A549 (cell line): ENCODE data around the gene SOX8. TPM values are rescaled to one million over a fixed set of nuclear protein-coding genes. Genes with fewer than 3 reads are reported as not detected.
A peak's percentile ranks its signal among the peaks of the same experiment; 100 is the strongest.

Experiments used
- ATAC-seq, 2 experiments: fragments of 200-7000 bp in 1 of 2; fragments of >200 bp in 1 of 2; cut with Nextera tagmentation in 1 of 2; cut with Tn5 transposase in 1 of 2; 3 replicates each; pipeline versions ENCODE4 v1.8.0 to v1.9.1; 2018 to 2020; ENCODE audit warnings: mild to moderate bottlenecking in 1 of 2, moderate library complexity in 1 of 2
- CTCF ChIA-PET: fragments of 300-600 bp; sonication (Branson Sonifier 250); formaldehyde crosslinking; extraction: SDS; loops from one replicate; lab custom pipeline; 2021; ENCODE audit warnings: antibody characterized with exemption, inconsistent platforms; lab: Yijun Ruan, JAX
- POLR2A ChIA-PET: fragments of 350-600 bp; formaldehyde crosslinking; extraction: SDS; loops from one replicate; lab custom pipeline; 2021; ENCODE audit warnings: antibody characterized with exemption, inconsistent platforms; lab: Yijun Ruan, JAX
- DNase-seq, 2 experiments: peaks; one replicate each; pipeline versions ENCODE4 v3.0.0 to v3.0.0-alpha.2; 2011 to 2016; ENCODE audit warnings: low read depth in 1 of 2, low spot score in 1 of 2
- FAIRE-seq: peaks from 2 replicates; lab custom pipeline; 2011; peaks lifted over from hg19 to GRCh38; lab: Jason Lieb, UNC
- H3K27ac ChIP-seq, 2 experiments: fragments of >200 bp; sonication (Bioruptor Twin); formaldehyde crosslinking; 3 replicates each; pipeline ENCODE4 v1.5.1; 2016 to 2017
- H3K4me1 ChIP-seq: fragments of >200 bp; sonication (Bioruptor Twin); formaldehyde crosslinking; 3 replicates; pipeline ENCODE4 v1.6.1; 2016
- H3K4me2 ChIP-seq: fragments of >200 bp; sonication (Bioruptor Twin); formaldehyde crosslinking; 3 replicates; pipeline ENCODE4 v1.6.1; 2016
- H3K4me3 ChIP-seq: fragments of >200 bp; sonication (Bioruptor Twin); formaldehyde crosslinking; 3 replicates; pipeline ENCODE4 v1.5.1; 2016
- H3K9me3 ChIP-seq: fragments of >200 bp; sonication (Bioruptor Twin); formaldehyde crosslinking; 3 replicates; pipeline ENCODE4 v1.6.1; 2016
- CBX8 ChIP-seq: fragments of 200-600 bp; sonication (generic); IDR thresholded peaks from 2 replicates; pipeline ENCODE4 v1.6.1; 2016
- CHD2 ChIP-seq: fragments of 150-350 bp; IDR thresholded peaks from 2 replicates; pipeline ENCODE4 v1.6.1; 2014; ENCODE audit warnings: low read length; ENCODE audit not compliant: partially characterized antibody
- GATA3 ChIP-seq: IDR thresholded peaks from 2 replicates; pipeline ENCODE4 v1.6.1; 2012; ENCODE audit warnings: borderline replicate concordance
- JUN ChIP-seq, 2 experiments: fragments of >200 bp; sonication (Bioruptor Twin); formaldehyde crosslinking; IDR thresholded peaks; 2 replicates in 1 of 2; 3 replicates in 1 of 2; pipeline ENCODE4 v1.6.1; 2016 to 2017
- MAZ ChIP-seq: fragments of 150-350 bp; IDR thresholded peaks from 2 replicates; pipeline ENCODE4 v1.6.1; 2014; ENCODE audit warnings: antibody characterized with exemption, low read depth, low read length, borderline replicate concordance
- MYC ChIP-seq: IDR thresholded peaks from 2 replicates; pipeline ENCODE4 v1.6.1; 2012; ENCODE audit warnings: mild to moderate bottlenecking, inconsistent platforms, low read length, improper control_type of control experiment, borderline replicate concordance
- NFE2L2 ChIP-seq: fragments of 150-350 bp; conservative IDR thresholded peaks from 2 replicates; pipeline ENCODE4 v1.6.1; 2014; ENCODE audit warnings: low read length
- POLR2A ChIP-seq: IDR thresholded peaks from 2 replicates; pipeline ENCODE4 v1.6.1; 2012; ENCODE audit warnings: mild to moderate bottlenecking, low read length
- POLR2AphosphoS2 ChIP-seq: conservative IDR thresholded peaks from 2 replicates; pipeline ENCODE4 v1.6.1; 2012; ENCODE audit warnings: low read length, improper control_type of control experiment, inconsistent platforms
- RFX5 ChIP-seq: fragments of 450-650 bp; IDR thresholded peaks from 2 replicates; pipeline ENCODE4 v1.7.1; 2014; ENCODE audit warnings: antibody characterized with exemption, mild to moderate bottlenecking, moderate library complexity
- RNF2 ChIP-seq: fragments of 200-600 bp; sonication (generic); IDR thresholded peaks from 2 replicates; pipeline ENCODE4 v1.6.1; 2016; ENCODE audit warnings: low read depth, mild to moderate bottlenecking, antibody characterized with exemption, moderate library complexity, borderline replicate concordance
- SREBF2 ChIP-seq: fragments of 450-650 bp; IDR thresholded peaks from 2 replicates; pipeline ENCODE4 v1.6.1; 2014; ENCODE audit warnings: mild to moderate bottlenecking, moderate library complexity
- TFCP2L1 ChIP-seq: fragments of 250-450 bp; sonication (Bioruptor Pico); IDR thresholded peaks from 2 replicates; pipeline ENCODE4 v1.5.0; 2021; ENCODE audit warnings: mild to moderate bottlenecking
- ZFP36 ChIP-seq: fragments of 450-650 bp; IDR thresholded peaks from 2 replicates; pipeline ENCODE4 v1.6.1; 2014; ENCODE audit warnings: borderline replicate concordance; ENCODE audit not compliant: partially characterized antibody
- ZNF302 ChIP-seq: fragments of 250-450 bp; sonication (Bioruptor Pico); IDR thresholded peaks from 2 replicates; pipeline ENCODE4 v1.9.0; 2021; ENCODE audit warnings: inconsistent platforms, mild to moderate bottlenecking, moderate library complexity
- WGBS: methylation state at CpG from one replicate; pipeline ENCODE4 v1.1.6; 2017; ENCODE audit errors: missing lambda C conversion rate; 5-methylcytosine and 5-hydroxymethylcytosine counted together
- polyA plus RNA-seq, 4 experiments: library from polyadenylated mRNA; depleted of rRNA in 3 of 4; stranded (reverse); fragments of >200 nt; fragmentation: RNase III in 1 of 4; extraction: RNeasy Plus Mini Kit Qiagen cat#74134 plus additional on column Dnase treatment in 1 of 4; gene quantifications; 2 replicates in 3 of 4; 3 replicates in 1 of 4; pipeline ENCODE4 v1.2.3, GENCODE V29; 2011 to 2017
- TF ChIP-seq, protein P1 (sequence below): fragments of 450-650 bp; IDR thresholded peaks from 2 replicates; pipeline ENCODE4 v1.6.1; 2014; ENCODE audit warnings: antibody characterized with exemption
- TF ChIP-seq, protein P2 (sequence below): fragments of >200 bp; sonication (Bioruptor Twin); formaldehyde crosslinking; IDR thresholded peaks from 3 replicates; pipeline ENCODE4 v1.5.1; 2016
- TF ChIP-seq, protein P3 (sequence below): fragments of 250-450 bp; sonication (Bioruptor Pico); IDR thresholded peaks from 2 replicates; pipeline ENCODE4 v1.5.0; 2020; ENCODE audit warnings: low read depth, mild to moderate bottlenecking, moderate library complexity

SOX8 gene
- polyA plus RNA-seq, 2 of the 4 experiments (the other 2 are of a cell fraction): 0.06 to 0.22 TPM

DNA sequence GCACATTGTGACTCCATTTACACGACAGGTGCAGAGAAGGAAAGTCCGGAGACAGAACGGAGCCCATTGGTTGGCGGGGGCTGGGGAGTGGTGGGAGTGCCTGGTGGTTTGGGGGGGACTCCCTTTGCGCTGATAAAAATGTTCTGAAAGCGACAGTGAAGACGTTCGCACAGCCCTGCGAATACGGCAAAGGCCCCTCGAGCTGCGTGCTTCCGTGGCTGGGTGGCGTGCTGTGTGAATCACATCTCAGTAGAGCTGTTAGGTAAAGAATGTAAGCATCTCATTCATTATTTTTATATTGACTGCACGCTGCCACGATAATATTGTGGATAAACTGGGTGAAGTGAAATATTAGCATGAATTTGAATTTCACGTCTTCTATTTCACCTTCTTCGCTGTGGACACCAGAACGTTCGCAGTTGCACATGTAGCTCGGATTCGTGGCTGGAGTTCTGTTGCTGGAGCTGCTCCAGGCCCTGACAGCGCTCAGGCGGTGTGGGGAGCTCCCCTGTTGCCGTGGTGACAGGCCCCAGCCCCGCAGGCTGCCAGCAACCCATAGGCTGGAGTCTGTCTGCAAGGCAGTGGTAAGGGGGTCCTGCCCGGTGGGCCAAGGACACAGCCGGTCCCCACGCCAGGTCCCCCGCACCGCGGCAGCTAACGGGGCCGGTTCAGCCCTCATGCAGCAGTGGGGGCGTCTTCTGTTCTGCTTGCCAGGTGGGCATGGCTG lies 44.6 kb downstream of the SOX8 start:
- WGBS: 49% methylated on average over 26 of the region's 35 CpGs
- H3K4me3 ChIP-seq: no peak overlapping the region
- no peak for ATAC-seq
- TF ChIP-seq NFE2L2 (no peak), SREBF2 (no peak)
- POLR2A ChIA-PET: no interaction called here
- no peaks in the 10 kb centered on the region for H3K4me1 ChIP-seq
- H3K9me3 ChIP-seq: no peaks in the 10 kb centered on the region
- CTCF ChIA-PET: interaction anchor here (3.6 kb wide), 1 partner anchor 30 kb away, joined by 22 read pairs; no protein-coding TSS in a partner anchor
- no peak for DNase-seq
- no peak overlapping the region for H3K27ac ChIP-seq
- H3K4me2 ChIP-seq: no peak overlapping the region
- no peak for FAIRE-seq

DNA sequence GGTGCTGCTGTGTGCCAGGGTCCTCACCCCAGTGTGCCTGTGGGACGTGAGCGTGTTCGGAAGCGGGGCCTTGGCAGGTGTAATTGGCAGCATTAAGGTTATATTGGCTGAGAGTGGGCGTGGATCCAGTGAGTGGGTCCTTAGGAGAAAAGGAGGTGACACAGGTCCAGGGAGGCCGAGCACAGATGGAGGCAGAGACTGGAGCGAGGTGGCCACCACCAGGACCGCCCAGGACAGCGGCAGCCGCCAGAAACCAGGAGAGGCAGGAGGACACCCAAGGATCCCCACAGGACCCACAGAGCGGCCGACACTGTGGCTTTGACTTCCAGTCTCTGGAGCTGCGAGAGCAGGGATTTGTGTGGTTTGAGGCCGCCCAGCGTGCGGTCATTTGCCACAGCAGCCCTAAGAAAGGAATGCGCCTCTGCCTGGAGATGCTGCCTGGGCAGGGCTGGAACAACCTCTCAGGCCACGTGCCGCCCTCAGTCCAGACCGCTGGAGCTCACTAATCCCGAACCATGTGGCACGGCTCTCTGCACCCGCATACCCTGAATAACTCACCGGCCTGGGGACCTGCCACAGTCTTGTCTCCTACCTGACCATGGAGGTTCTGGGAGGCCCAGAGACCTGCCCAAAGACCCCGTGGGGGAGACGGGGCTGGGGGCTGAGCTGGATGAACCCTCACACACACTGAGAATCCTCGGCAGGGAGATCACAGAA lies 45.4 kb downstream of the SOX8 start:
- ATAC-seq (peak in 1 of 2 experiments; percentile 18; a peak in 3 of 6 replicates), DNase-seq (no peak), FAIRE-seq (no peak)
- CTCF ChIA-PET: interaction anchor here (3.6 kb wide), 1 partner anchor 30 kb away, joined by 22 read pairs; no protein-coding TSS in a partner anchor
- 69% methylated on average over 19 of the region's 27 CpGs for WGBS
- POLR2A ChIA-PET: no interaction called here
- H3K9me3 ChIP-seq: no peaks in the 10 kb centered on the region
- no peak overlapping the region for H3K27ac ChIP-seq
- H3K4me2 ChIP-seq: no peak overlapping the region
- H3K4me3 ChIP-seq: no peak overlapping the region
- no peaks in the 10 kb centered on the region for H3K4me1 ChIP-seq
- no peak for TF ChIP-seq RFX5
- no peak for TF ChIP-seq RNF2
- no peak for TF ChIP-seq MYC
- TF ChIP-seq, protein P1, sequence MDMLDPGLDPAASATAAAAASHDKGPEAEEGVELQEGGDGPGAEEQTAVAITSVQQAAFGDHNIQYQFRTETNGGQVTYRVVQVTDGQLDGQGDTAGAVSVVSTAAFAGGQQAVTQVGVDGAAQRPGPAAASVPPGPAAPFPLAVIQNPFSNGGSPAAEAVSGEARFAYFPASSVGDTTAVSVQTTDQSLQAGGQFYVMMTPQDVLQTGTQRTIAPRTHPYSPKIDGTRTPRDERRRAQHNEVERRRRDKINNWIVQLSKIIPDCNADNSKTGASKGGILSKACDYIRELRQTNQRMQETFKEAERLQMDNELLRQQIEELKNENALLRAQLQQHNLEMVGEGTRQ: no peak
- no peak for TF ChIP-seq CBX8
- TF ChIP-seq, protein P2, sequence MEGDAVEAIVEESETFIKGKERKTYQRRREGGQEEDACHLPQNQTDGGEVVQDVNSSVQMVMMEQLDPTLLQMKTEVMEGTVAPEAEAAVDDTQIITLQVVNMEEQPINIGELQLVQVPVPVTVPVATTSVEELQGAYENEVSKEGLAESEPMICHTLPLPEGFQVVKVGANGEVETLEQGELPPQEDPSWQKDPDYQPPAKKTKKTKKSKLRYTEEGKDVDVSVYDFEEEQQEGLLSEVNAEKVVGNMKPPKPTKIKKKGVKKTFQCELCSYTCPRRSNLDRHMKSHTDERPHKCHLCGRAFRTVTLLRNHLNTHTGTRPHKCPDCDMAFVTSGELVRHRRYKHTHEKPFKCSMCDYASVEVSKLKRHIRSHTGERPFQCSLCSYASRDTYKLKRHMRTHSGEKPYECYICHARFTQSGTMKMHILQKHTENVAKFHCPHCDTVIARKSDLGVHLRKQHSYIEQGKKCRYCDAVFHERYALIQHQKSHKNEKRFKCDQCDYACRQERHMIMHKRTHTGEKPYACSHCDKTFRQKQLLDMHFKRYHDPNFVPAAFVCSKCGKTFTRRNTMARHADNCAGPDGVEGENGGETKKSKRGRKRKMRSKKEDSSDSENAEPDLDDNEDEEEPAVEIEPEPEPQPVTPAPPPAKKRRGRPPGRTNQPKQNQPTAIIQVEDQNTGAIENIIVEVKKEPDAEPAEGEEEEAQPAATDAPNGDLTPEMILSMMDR: no peak
- TF ChIP-seq ZFP36: no peak
- TF ChIP-seq, protein P3, sequence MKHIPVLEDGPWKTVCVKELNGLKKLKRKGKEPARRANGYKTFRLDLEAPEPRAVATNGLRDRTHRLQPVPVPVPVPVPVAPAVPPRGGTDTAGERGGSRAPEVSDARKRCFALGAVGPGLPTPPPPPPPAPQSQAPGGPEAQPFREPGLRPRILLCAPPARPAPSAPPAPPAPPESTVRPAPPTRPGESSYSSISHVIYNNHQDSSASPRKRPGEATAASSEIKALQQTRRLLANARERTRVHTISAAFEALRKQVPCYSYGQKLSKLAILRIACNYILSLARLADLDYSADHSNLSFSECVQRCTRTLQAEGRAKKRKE (CRISPR knock-in tag): no peak
- TF ChIP-seq ZNF302 (CRISPR knock-in tag): no peak
- TF ChIP-seq TFCP2L1 (CRISPR knock-in tag): no peak

DNA sequence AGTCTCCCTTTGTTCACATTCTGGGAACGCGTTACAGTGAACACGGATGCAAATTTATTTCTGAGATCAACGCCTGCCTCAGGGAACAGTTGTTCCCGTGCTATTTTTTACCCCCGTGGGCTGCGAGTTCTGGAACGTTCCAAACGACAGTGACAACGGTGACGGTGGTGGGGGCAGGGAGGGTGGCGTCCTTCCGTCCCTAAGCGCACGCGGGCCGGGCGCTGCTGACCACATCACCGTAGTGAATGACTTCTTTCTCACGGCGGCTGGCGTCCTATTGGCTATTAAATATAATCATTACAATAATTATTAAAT lies 45.9 kb downstream of the SOX8 start:
- no peak overlapping the region for H3K4me2 ChIP-seq
- TF ChIP-seq JUN (IDR thresholded peaks at IDR 0.05) (no peak), POLR2AphosphoS2 (no peak), POLR2A (no peak), CHD2 (no peak), MAZ (no peak), GATA3 (no peak)
- TF ChIP-seq, protein P2: no peak
- TF ChIP-seq, protein P3 (CRISPR knock-in tag): no peak
- TF ChIP-seq, all 56 proteins: peak for 0
- Histone ChIP-seq H3K27ac (no peak overlapping the region), H3K4me3 (no peak overlapping the region), H3K4me1 (no peaks in the 10 kb centered on the region), H3K9me3 (no peaks in the 10 kb centered on the region)
- ChIA-PET POLR2A (no interaction called here), CTCF (interaction anchor here (3.6 kb wide), 1 partner anchor 29 kb away, joined by 22 read pairs; no protein-coding TSS in a partner anchor)
- WGBS: 68% methylated on average over 22 of the region's 22 CpGs
- FAIRE-seq (no peak), ATAC-seq (no peak), DNase-seq (no peak)
